MV-4-11 (cell line): Measurements from ENCODE around the gene RAB6B.
A peak's percentile ranks its signal among the peaks of the same experiment; 100 is the strongest.

ENCODE experiments used
- DNase-seq: peaks from one replicate; lab custom pipeline; 2025; lab: John Stamatoyannopoulos, UW

Gene RAB6B

GRCh38 chr3:133930341-133930933 is 34.8 kb upstream of the RAB6B start:
- peak; percentile 47 for DNase-seq

- DNase-seq: no peak
Observed at GRCh38 chr3:133928903-133929607, 33.4 kb upstream of the RAB6B start.

GRCh38 chr3:133928136-133928893 is 32.6 kb upstream of the RAB6B start:
- DNase-seq: no peak

- no peak for DNase-seq
Observed at GRCh38 chr3:133927540-133928066, 31.9 kb upstream of the RAB6B start.

- DNase-seq: no peak
Observed at GRCh38 chr3:133926736-133927539, 31.3 kb upstream of the RAB6B start.

- DNase-seq: no peak
Observed at GRCh38 chr3:133925960-133926735, 30.5 kb upstream of the RAB6B start.

- no peak for DNase-seq
Observed at GRCh38 chr3:133924041-133924440, 28.4 kb upstream of the RAB6B start.

GRCh38 chr3:133921592-133921991 is 25.9 kb upstream of the RAB6B start:
- no peak for DNase-seq

GRCh38 chr3:133917144-133917543 is 21.5 kb upstream of the RAB6B start:
- no peak for DNase-seq

- DNase-seq: no peak
Observed at GRCh38 chr3:133915685-133916658, 20.3 kb upstream of the RAB6B start.

GRCh38 chr3:133914839-133915600 is 19.3 kb upstream of the RAB6B start:
- no peak for DNase-seq

- DNase-seq: no peak
Observed at GRCh38 chr3:133910422-133910821, 14.7 kb upstream of the RAB6B start.

- no peak for DNase-seq
Observed at GRCh38 chr3:133905376-133905775, 9.7 kb upstream of the RAB6B start.

GRCh38 chr3:133901847-133902246 is 6.2 kb upstream of the RAB6B start:
- DNase-seq: no peak

- no peak for DNase-seq
Observed at GRCh38 chr3:133901083-133901482, 5.4 kb upstream of the RAB6B start.

- no peak for DNase-seq
Observed at GRCh38 chr3:133899311-133899710, 3.6 kb upstream of the RAB6B start.

GRCh38 chr3:133897547-133897946 is 1.9 kb upstream of the RAB6B start:
- DNase-seq: no peak

- DNase-seq: no peak
Observed at GRCh38 chr3:133896002-133896761, 500 bp upstream of the RAB6B start.
